Stimulated activated CD8-positive, alpha-beta memory T cell treated with anti-CD3 and anti-CD28 coated beads, Interleukin-2, amount 100 ng/mL, for 48 hours (primary cell): ENCODE data around the gene RIC3.
"Not testable (repeated sequence)": the region's sequence is repeated elsewhere in the genome, so short reads cannot be mapped to it uniquely, and the experiment has no call there.

Experiments
- DNase-seq, 2 donors: peaks; one replicate each; pipeline ENCODE4 v3.0.0-alpha.2; 2020; ENCODE audit warnings: low read depth in 2 of 2

RIC3 gene

GRCh38 chr11:8190431-8190830 lies 21.6 kb upstream of the RIC3 start:
- no peak for DNase-seq

- no peak for DNase-seq
Observed at GRCh38 chr11:8186429-8186828, 17.6 kb upstream of the RIC3 start.

- DNase-seq: no peak
Observed at GRCh38 chr11:8183111-8183510, 14.3 kb upstream of the RIC3 start.

GRCh38 chr11:8180469-8180868 lies 11.6 kb upstream of the RIC3 start:
- DNase-seq: no peak

- no peak for DNase-seq
Observed at GRCh38 chr11:8178297-8178696, 9.5 kb upstream of the RIC3 start.

- no peak for DNase-seq
Observed at GRCh38 chr11:8177136-8177535, 8.3 kb upstream of the RIC3 start.

- no peak for DNase-seq
Observed at GRCh38 chr11:8167796-8168195, 1.0 kb downstream of the RIC3 start.

- no peak for DNase-seq
Observed at GRCh38 chr11:8164746-8165145, 4.1 kb downstream of the RIC3 start.

GRCh38 chr11:8161627-8162304 lies 7.1 kb downstream of the RIC3 start:
- DNase-seq: not testable (repeated sequence)

- no peak for DNase-seq
Observed at GRCh38 chr11:8156877-8157276, 11.9 kb downstream of the RIC3 start.

GRCh38 chr11:8149726-8150125 lies 19.1 kb downstream of the RIC3 start:
- no peak for DNase-seq

GRCh38 chr11:8138526-8138925 lies 30.3 kb downstream of the RIC3 start:
- DNase-seq: no peak

GRCh38 chr11:8127447-8127846 lies 41.4 kb downstream of the RIC3 start:
- no peak for DNase-seq

- no peak for DNase-seq
Observed at GRCh38 chr11:8126649-8127289, 42.1 kb downstream of the RIC3 start.

- DNase-seq: no peak
Observed at GRCh38 chr11:8122173-8122764, 46.6 kb downstream of the RIC3 start.

- DNase-seq: no peak
Observed at GRCh38 chr11:8111636-8112035, 57.2 kb downstream of the RIC3 start.

GRCh38 chr11:8110396-8110795 lies 58.4 kb downstream of the RIC3 start:
- no peak for DNase-seq

GRCh38 chr11:8109675-8110074 lies 59.1 kb downstream of the RIC3 start:
- no peak for DNase-seq

- DNase-seq: no peak
Observed at GRCh38 chr11:8108421-8108820, 60.4 kb downstream of the RIC3 start.

- no peak for DNase-seq
Observed at GRCh38 chr11:8107642-8108041, 61.2 kb downstream of the RIC3 start.

GRCh38 chr11:8106679-8107078 lies 62.1 kb downstream of the RIC3 start:
- DNase-seq: no peak

- no peak for DNase-seq
Observed at GRCh38 chr11:8105666-8106065, 63.2 kb downstream of the RIC3 start.

- DNase-seq: no peak
Observed at GRCh38 chr11:8105133-8105532, 63.7 kb downstream of the RIC3 start.
